ENCODE measurements around the gene SYCE1. TPM values are rescaled to one million over a fixed set of nuclear protein-coding genes. Genes with fewer than 3 reads are reported as not detected.

SYCE1 gene
- total and polyA plus RNA-seq, 2 donors (not counting 1 experiment from before 2014, with no cell fraction given) = 0.42 TPM; not detected in 1

DNA sequence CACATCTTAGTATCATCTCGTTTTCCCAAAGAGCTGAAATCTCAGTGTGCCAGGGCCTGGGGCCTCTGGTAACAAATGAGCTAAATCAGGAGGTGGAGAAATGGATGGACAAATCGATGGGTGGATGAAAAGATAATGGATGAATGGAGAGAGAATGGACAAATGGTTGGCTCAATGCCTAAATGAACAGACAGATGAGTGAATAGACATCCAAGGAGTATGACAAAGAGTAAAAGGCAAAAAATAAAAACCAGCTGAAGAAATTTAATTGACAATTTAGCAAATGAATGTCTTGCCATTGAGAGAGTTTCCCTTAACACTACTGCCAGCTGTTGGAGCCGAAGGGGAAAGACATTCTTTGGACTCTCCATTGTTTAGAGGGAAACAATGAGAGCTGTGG is 8.0 kb downstream of the SYCE1 start:
- no peaks in the 10 kb centered on the region for H3K4me1 Mint-ChIP-seq
- H4K20me1 ChIP-seq (ENCODE audit: control insufficient read depth, insufficient read depth, low read length, poor library complexity, severe bottlenecking) = no peaks in the 10 kb centered on the region
- no peaks in the 10 kb centered on the region for H3K27me3 ChIP-seq (replicated peaks in 1 of 4; ENCODE audit: control extremely low read depth in 1 of 4, control insufficient read depth in 3 of 4, insufficient read depth in 4 of 4, low read length in 3 of 4)
- H3K4me3 Mint-ChIP-seq = no peak overlapping the region
- H3K4me2 ChIP-seq (replicated peaks; ENCODE audit: low read depth, low read length, poor library complexity, severe bottlenecking) = no peak overlapping the region
- ChIA-PET CTCF (interaction anchor here (0.9 kb wide), 1 partner anchor 228 kb away, joined by 4 read pairs; no protein-coding TSS in a partner anchor), POLR2A (no interaction called here)
- no peaks in the 10 kb centered on the region for H3K36me3 ChIP-seq (replicated peaks in 1 of 2; ENCODE audit: control extremely low read depth in 1 of 2, control insufficient read depth in 1 of 2, extremely low read depth in 1 of 2, insufficient read depth in 2 of 2, low read length in 1 of 2)
- no peaks in the 10 kb centered on the region for H3K9me3 Mint-ChIP-seq (ENCODE audit: insufficient read depth)
- H3K27ac ChIP-seq (ENCODE audit: low read length in 2 of 2) = no peak overlapping the region
- TF ChIP-seq EZH2 (IDR thresholded peaks at IDR 0.05; ENCODE audit: borderline replicate concordance, insufficient read depth, low read depth, low read length, poor library complexity, severe bottlenecking) = no peak
- TF ChIP-seq, protein P1, sequence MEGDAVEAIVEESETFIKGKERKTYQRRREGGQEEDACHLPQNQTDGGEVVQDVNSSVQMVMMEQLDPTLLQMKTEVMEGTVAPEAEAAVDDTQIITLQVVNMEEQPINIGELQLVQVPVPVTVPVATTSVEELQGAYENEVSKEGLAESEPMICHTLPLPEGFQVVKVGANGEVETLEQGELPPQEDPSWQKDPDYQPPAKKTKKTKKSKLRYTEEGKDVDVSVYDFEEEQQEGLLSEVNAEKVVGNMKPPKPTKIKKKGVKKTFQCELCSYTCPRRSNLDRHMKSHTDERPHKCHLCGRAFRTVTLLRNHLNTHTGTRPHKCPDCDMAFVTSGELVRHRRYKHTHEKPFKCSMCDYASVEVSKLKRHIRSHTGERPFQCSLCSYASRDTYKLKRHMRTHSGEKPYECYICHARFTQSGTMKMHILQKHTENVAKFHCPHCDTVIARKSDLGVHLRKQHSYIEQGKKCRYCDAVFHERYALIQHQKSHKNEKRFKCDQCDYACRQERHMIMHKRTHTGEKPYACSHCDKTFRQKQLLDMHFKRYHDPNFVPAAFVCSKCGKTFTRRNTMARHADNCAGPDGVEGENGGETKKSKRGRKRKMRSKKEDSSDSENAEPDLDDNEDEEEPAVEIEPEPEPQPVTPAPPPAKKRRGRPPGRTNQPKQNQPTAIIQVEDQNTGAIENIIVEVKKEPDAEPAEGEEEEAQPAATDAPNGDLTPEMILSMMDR (IDR thresholded peaks at IDR 0.05) = no peak
- ATAC-seq (ENCODE audit: low read depth) (no peak), DNase-seq (no peak)
- peaks cover 34% of the 10 kb centered on the region for H3K27me3 Mint-ChIP-seq
- no peaks in the 10 kb centered on the region for H3K79me2 ChIP-seq (ENCODE audit: control insufficient read depth, insufficient read depth, low read length)
- H3K9me3 ChIP-seq (ENCODE audit: control extremely low read depth in 1 of 3, control insufficient read depth in 2 of 3, insufficient read depth in 1 of 3, low read length in 2 of 3) = no peaks in the 10 kb centered on the region
- H2AFZ ChIP-seq (ENCODE audit: insufficient read depth, low read depth, low read length, poor library complexity, severe bottlenecking) = no peak overlapping the region
- H3K4me3 ChIP-seq (ENCODE audit: control extremely low read depth in 1 of 5, extremely low read depth in 1 of 5, insufficient read depth in 1 of 5, low read depth in 2 of 5, low read length in 4 of 5) = no peak overlapping the region
- no peak overlapping the region for H3K9ac ChIP-seq (ENCODE audit: low read length)
- intact Hi-C loops (cut with micrococcal nuclease) = no loop called here
- 73% methylated on average over 1 of the region's 3 CpGs for WGBS (ENCODE audit: insufficient coverage)
- H3K27ac Mint-ChIP-seq = no peak overlapping the region
- no peaks in the 10 kb centered on the region for H3K4me1 ChIP-seq (ENCODE audit: control insufficient read depth in 2 of 2, insufficient read depth in 2 of 2, low read length in 2 of 2)

DNA sequence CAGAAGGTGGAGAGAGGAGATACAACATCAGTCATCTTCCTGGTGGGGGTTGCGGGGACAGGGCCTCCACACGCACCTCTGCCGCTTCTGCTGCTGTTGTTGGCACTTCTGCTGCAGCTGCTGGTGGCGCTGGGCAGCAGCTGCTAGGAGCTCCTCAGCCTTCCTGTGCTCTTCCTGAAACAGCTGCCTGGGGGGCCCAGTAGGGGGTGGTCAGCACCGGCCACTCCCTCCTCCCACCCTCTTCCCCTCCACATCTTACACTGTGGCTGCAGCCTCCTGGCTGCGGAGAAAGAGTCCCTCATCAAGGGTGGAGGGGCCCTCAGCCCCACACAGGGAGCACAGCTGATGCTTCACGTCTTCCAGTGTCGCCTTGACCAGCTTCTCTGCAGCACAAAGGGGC is 9.9 kb downstream of the SYCE1 start:
- Mint-ChIP-seq H3K27me3 (peaks cover 41% of the 10 kb centered on the region), H3K4me3 (no peak overlapping the region), H3K4me1 (no peaks in the 10 kb centered on the region), H3K9me3 (ENCODE audit: insufficient read depth) (no peaks in the 10 kb centered on the region), H3K27ac (no peak overlapping the region)
- no peak overlapping the region for H3K27ac ChIP-seq (ENCODE audit: low read length in 2 of 2)
- H3K4me2 ChIP-seq (replicated peaks; ENCODE audit: low read depth, low read length, poor library complexity, severe bottlenecking) = no peak overlapping the region
- intact Hi-C loops (cut with micrococcal nuclease) = no loop called here
- DNase-seq (no peak), ATAC-seq (ENCODE audit: low read depth) (no peak)
- POLR2A ChIA-PET = no interaction called here
- no peak overlapping the region for H2AFZ ChIP-seq (ENCODE audit: insufficient read depth, low read depth, low read length, poor library complexity, severe bottlenecking)
- H3K4me3 ChIP-seq (ENCODE audit: control extremely low read depth in 1 of 5, extremely low read depth in 1 of 5, insufficient read depth in 1 of 5, low read depth in 2 of 5, low read length in 4 of 5) = no peak overlapping the region
- H4K20me1 ChIP-seq (ENCODE audit: control insufficient read depth, insufficient read depth, low read length, poor library complexity, severe bottlenecking) = no peaks in the 10 kb centered on the region
- H3K9ac ChIP-seq (ENCODE audit: low read length) = no peak overlapping the region
- no peaks in the 10 kb centered on the region for H3K79me2 ChIP-seq (ENCODE audit: control insufficient read depth, insufficient read depth, low read length)
- H3K27me3 ChIP-seq (replicated peaks in 1 of 4; ENCODE audit: control extremely low read depth in 1 of 4, control insufficient read depth in 3 of 4, insufficient read depth in 4 of 4, low read length in 3 of 4) = no peaks in the 10 kb centered on the region
- WGBS (ENCODE audit: insufficient coverage) = 59% methylated on average over 8 of the region's 8 CpGs
- no peaks in the 10 kb centered on the region for H3K9me3 ChIP-seq (ENCODE audit: control extremely low read depth in 1 of 3, control insufficient read depth in 2 of 3, insufficient read depth in 1 of 3, low read length in 2 of 3)
- H3K4me1 ChIP-seq (ENCODE audit: control insufficient read depth in 2 of 2, insufficient read depth in 2 of 2, low read length in 2 of 2) = no peaks in the 10 kb centered on the region
- TF ChIP-seq, protein P1 (IDR thresholded peaks at IDR 0.05) = no peak
- TF ChIP-seq EZH2 (IDR thresholded peaks at IDR 0.05; ENCODE audit: borderline replicate concordance, insufficient read depth, low read depth, low read length, poor library complexity, severe bottlenecking) = no peak
- no peaks in the 10 kb centered on the region for H3K36me3 ChIP-seq (replicated peaks in 1 of 2; ENCODE audit: control extremely low read depth in 1 of 2, control insufficient read depth in 1 of 2, extremely low read depth in 1 of 2, insufficient read depth in 2 of 2, low read length in 1 of 2)
- CTCF ChIA-PET = no interaction called here

Data from B cell (primary cell).